GM12878 (cell line): Measurements from ENCODE around the gene GPR18. TPM values are rescaled to one million over a fixed set of nuclear protein-coding genes. Genes with fewer than 3 reads are reported as not detected.
A peak's percentile ranks its signal among the peaks of the same experiment; 100 is the strongest.

ENCODE experiments used
- ATAC-seq: fragments of 200-7000 bp; cut with Tn5 transposase; 3 replicates; pipeline ENCODE4 v1.9.1; 2020; ENCODE audit warnings: mild to moderate bottlenecking, moderate library complexity
- BruUV-seq: library from RNA; stranded (reverse); fragments of 400-500 nt; replicated peaks from 2 replicates; lab custom pipeline; 2021; lab: Mats Ljungman, UMichigan
- CTCF ChIA-PET: fragments of 300-600 bp; sonication (Branson Sonifier 250); formaldehyde crosslinking; extraction: SDS; loops from one replicate; lab custom pipeline; 2021; ENCODE audit warnings: inconsistent platforms; lab: Yijun Ruan, JAX
- POLR2A ChIA-PET: fragments of 350-600 bp; formaldehyde crosslinking; extraction: SDS; loops from one replicate; lab custom pipeline; 2021; ENCODE audit warnings: inconsistent platforms; lab: Charles Lee
- RAD21 ChIA-PET: fragments of 300-600 bp; sonication (Branson Sonifier 250); formaldehyde crosslinking; loops from one replicate; lab custom pipeline; 2023; ENCODE audit warnings: antibody characterized with exemption; ENCODE audit not compliant: unreplicated experiment; lab: Charles Lee
- SMC1A ChIA-PET: fragments of 300-600 bp; sonication (Branson Sonifier 250); formaldehyde crosslinking; loops from one replicate; lab custom pipeline; 2023; ENCODE audit not compliant: unreplicated experiment, uncharacterized antibody; lab: Charles Lee
- DNase-seq: peaks from one replicate; pipeline ENCODE4 v3.0.0-alpha.2; 2011; ENCODE audit warnings: low read depth, low spot score
- FAIRE-seq: peaks from 3 replicates; lab custom pipeline; 2011; peaks lifted over from hg19 to GRCh38; lab: Jason Lieb, UNC
- H2AFZ ChIP-seq: 2 replicates; pipeline ENCODE4 v1.6.0; 2011; ENCODE audit warnings: low read depth, low read length, control low read depth; ENCODE audit not compliant: control insufficient read depth
- H3K27ac ChIP-seq: 2 replicates; pipeline ENCODE4 v1.5.1; 2011; ENCODE audit warnings: control low read depth; ENCODE audit not compliant: control insufficient read depth, insufficient read depth
- H3K27me3 ChIP-seq, 2 experiments: replicated peaks in 1 of 2; 2 replicates each; pipeline versions ENCODE4 v1.6.0 to v1.6.1; 2011; ENCODE audit warnings: low read length in 1 of 2; ENCODE audit not compliant: control insufficient read depth in 2 of 2, insufficient read depth in 2 of 2
- H3K36me3 ChIP-seq, 2 experiments: 2 replicates each; pipeline ENCODE4 v1.5.1; 2011; ENCODE audit warnings: low read length in 1 of 2; ENCODE audit not compliant: control insufficient read depth in 2 of 2, insufficient read depth in 2 of 2
- H3K4me1 ChIP-seq: 2 replicates; pipeline ENCODE4 v1.6.1; 2011; ENCODE audit warnings: mild to moderate bottlenecking, low read length, moderate library complexity, mixed read lengths; ENCODE audit not compliant: control insufficient read depth, insufficient read depth
- H3K4me2 ChIP-seq: 2 replicates; pipeline ENCODE4 v1.6.0; 2011; ENCODE audit warnings: control low read depth; ENCODE audit not compliant: control insufficient read depth, insufficient read depth
- H3K4me3 ChIP-seq: fragments of 200-600 bp; sonication (generic); 2 replicates; pipeline ENCODE4 v1.5.1; 2016
- H3K79me2 ChIP-seq: 2 replicates; pipeline ENCODE4 v1.6.0; 2011; ENCODE audit warnings: low read length; ENCODE audit not compliant: control insufficient read depth, insufficient read depth
- H3K9ac ChIP-seq: 2 replicates; pipeline ENCODE4 v1.8.0; 2011; ENCODE audit warnings: low read length, control low read depth, mixed read lengths; ENCODE audit not compliant: control insufficient read depth, insufficient read depth
- H3K9me3 ChIP-seq: replicated peaks from 3 replicates; pipeline ENCODE4 v1.5.1; 2011; ENCODE audit warnings: mild to moderate bottlenecking, low read length; ENCODE audit not compliant: control insufficient read depth, insufficient read depth
- H4K20me1 ChIP-seq: 2 replicates; pipeline ENCODE4 v1.6.0; 2011; ENCODE audit not compliant: control insufficient read depth, insufficient read depth
- BACH1 ChIP-seq: fragments of 450-650 bp; IDR thresholded peaks from 2 replicates; pipeline ENCODE4 v1.6.1; 2017; ENCODE audit warnings: mild to moderate bottlenecking, borderline replicate concordance
- BMI1 ChIP-seq: fragments of 450-650 bp; IDR thresholded peaks from 2 replicates; pipeline ENCODE4 v1.6.1; 2016; ENCODE audit warnings: mild to moderate bottlenecking, moderate library complexity, borderline replicate concordance
- DPF2 ChIP-seq: fragments of 450-650 bp; IDR thresholded peaks from 2 replicates; pipeline ENCODE4 v1.6.1; 2017; ENCODE audit warnings: mild to moderate bottlenecking
- EED ChIP-seq: sonication (generic); IDR thresholded peaks from 2 replicates; pipeline ENCODE4 v1.6.1; 2016; ENCODE audit warnings: antibody characterized with exemption, low read depth
- FOXM1 ChIP-seq: IDR thresholded peaks from 2 replicates; pipeline ENCODE4 v1.6.1; 2012; ENCODE audit warnings: low read depth, mild to moderate bottlenecking, inconsistent platforms, low read length, moderate library complexity
- MEF2B ChIP-seq: fragments of 450-650 bp; IDR thresholded peaks from 2 replicates; pipeline ENCODE4 v1.6.1; 2018; ENCODE audit warnings: mild to moderate bottlenecking, moderate library complexity; ENCODE audit not compliant: partially characterized antibody, poor library complexity, severe bottlenecking
- PML ChIP-seq: IDR thresholded peaks from 2 replicates; pipeline ENCODE4 v1.6.1; 2012; ENCODE audit warnings: low read length, inconsistent platforms
- POLR2AphosphoS5 ChIP-seq: IDR thresholded peaks from 2 replicates; pipeline ENCODE4 v1.6.1; 2011; ENCODE audit warnings: mild to moderate bottlenecking, low read length, inconsistent platforms
- RELA ChIP-seq: fragments of 450-650 bp; IDR thresholded peaks from 2 replicates; pipeline ENCODE4 v1.8.0; 2014; ENCODE audit warnings: borderline replicate concordance; ENCODE audit not compliant: partially characterized antibody
- TARDBP ChIP-seq: IDR thresholded peaks from 2 replicates; pipeline ENCODE4 v1.6.1; 2016; ENCODE audit warnings: borderline replicate concordance
- TBL1XR1 ChIP-seq: IDR thresholded peaks from 2 replicates; pipeline ENCODE4 v1.6.1; 2012; ENCODE audit warnings: low read depth, low read length, improper control_type of control experiment
- ZSCAN29 ChIP-seq: fragments of 450-650 bp; IDR thresholded peaks from 2 replicates; pipeline ENCODE4 v1.6.1; 2017; ENCODE audit warnings: mild to moderate bottlenecking, moderate library complexity
- WGBS: methylation state at CpG from one replicate; pipeline ENCODE4 v1.1.6; 2016; ENCODE audit warnings: low lambda C conversion rate; ENCODE audit not compliant: insufficient replicate concordance, insufficient coverage; ENCODE audit errors: missing lambda C conversion rate; 5-methylcytosine and 5-hydroxymethylcytosine counted together
- in situ Hi-C: fragments of 300-500 bp; cut with MboI; formaldehyde crosslinking; loops from 9 replicates; pipeline ENCODE4 v1.14.3; 2018; ENCODE audit warnings: mixed read lengths
- intact Hi-C: fragments of 100-400 bp; cut with micrococcal nuclease; formaldehyde crosslinking; loops from one replicate; pipeline ENCODE4 v1.14.2; 2022; ENCODE audit not compliant: unreplicated experiment
- polyA plus RNA-seq, 11 experiments: library from polyadenylated mRNA; depleted of rRNA in 4 of 11; unstranded in 6 of 11; stranded (reverse) in 5 of 11; fragments of >200 nt; fragmentation: Nextera tagmentation in 4 of 11; fragmentation: Illumina TruSeq in 1 of 11; extraction: Ambion mirVana in 4 of 11; extraction: Trizol in 1 of 11; gene quantifications; 1 replicate in 1 of 11; 2 replicates in 10 of 11; pipeline versions ENCODE4 v1.2.1 to v1.2.3, GENCODE V29; 2011 to 2016; ENCODE audit warnings: inconsistent platforms in 2 of 11, missing spikeins in 2 of 11, low read depth in 1 of 11
- total RNA-seq, 4 experiments: library from RNA; depleted of rRNA in 3 of 4; stranded (reverse); fragments of >200 nt in 3 of 4; fragmentation: Illumina TruSeq in 1 of 4; extraction: Trizol in 1 of 4; gene quantifications; 2 replicates each; pipeline versions ENCODE4 v1.2.1 to v1.2.3, GENCODE V29; 2013 to 2021
- TF ChIP-seq, protein P1 (sequence below): fragments of 150-350 bp; IDR thresholded peaks from 2 replicates; pipeline ENCODE4 v1.6.1; 2016; ENCODE audit warnings: low read depth, low read length
- TF ChIP-seq, protein P2 (sequence below): IDR thresholded peaks from 2 replicates; pipeline ENCODE4 v1.6.1; 2012; ENCODE audit warnings: improper control_type of control experiment, low read depth, low read length; ENCODE audit not compliant: insufficient replicate concordance

Gene GPR18
- total and polyA plus RNA-seq, 10 of the 15 experiments (the other 5 are each of a cell fraction or from before 2014, with no cell fraction given) = 3.3 to 12.9 (median 5.2) TPM

DNA sequence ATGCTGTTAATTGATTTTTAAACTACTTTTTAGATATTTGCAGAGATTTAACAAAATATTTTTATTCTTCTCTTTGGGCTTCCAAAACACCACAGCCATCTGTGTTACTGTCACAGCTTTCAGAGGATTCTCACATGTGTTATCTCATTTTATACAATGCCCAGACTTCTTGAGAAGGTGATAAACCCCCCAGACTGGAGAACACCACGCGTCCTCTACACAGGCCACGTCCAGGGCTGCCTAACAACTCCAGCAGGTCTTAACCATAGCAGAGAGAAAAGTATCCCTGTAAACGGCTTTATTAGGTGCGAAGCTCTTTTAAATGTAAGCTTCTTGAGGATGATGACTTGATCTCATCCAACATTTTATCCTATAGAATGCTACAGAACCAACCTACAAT lies 47.0 kb upstream of the GPR18 start (continued):
- 0 out of 2 replicates have a peak, but pooled peaks have one; percentile 4 for TF ChIP-seq FOXM1
- no peak for TF ChIP-seq TBL1XR1
- no peak for TF ChIP-seq ZSCAN29
- TF ChIP-seq MEF2B = no peak
- TF ChIP-seq RELA = no peak
- TF ChIP-seq POLR2AphosphoS5 = no peak; the same call in 1 of the 2 replicates
- no peak for TF ChIP-seq DPF2
- no peak for TF ChIP-seq EED
- no peak for TF ChIP-seq TARDBP
- TF ChIP-seq, protein P1, sequence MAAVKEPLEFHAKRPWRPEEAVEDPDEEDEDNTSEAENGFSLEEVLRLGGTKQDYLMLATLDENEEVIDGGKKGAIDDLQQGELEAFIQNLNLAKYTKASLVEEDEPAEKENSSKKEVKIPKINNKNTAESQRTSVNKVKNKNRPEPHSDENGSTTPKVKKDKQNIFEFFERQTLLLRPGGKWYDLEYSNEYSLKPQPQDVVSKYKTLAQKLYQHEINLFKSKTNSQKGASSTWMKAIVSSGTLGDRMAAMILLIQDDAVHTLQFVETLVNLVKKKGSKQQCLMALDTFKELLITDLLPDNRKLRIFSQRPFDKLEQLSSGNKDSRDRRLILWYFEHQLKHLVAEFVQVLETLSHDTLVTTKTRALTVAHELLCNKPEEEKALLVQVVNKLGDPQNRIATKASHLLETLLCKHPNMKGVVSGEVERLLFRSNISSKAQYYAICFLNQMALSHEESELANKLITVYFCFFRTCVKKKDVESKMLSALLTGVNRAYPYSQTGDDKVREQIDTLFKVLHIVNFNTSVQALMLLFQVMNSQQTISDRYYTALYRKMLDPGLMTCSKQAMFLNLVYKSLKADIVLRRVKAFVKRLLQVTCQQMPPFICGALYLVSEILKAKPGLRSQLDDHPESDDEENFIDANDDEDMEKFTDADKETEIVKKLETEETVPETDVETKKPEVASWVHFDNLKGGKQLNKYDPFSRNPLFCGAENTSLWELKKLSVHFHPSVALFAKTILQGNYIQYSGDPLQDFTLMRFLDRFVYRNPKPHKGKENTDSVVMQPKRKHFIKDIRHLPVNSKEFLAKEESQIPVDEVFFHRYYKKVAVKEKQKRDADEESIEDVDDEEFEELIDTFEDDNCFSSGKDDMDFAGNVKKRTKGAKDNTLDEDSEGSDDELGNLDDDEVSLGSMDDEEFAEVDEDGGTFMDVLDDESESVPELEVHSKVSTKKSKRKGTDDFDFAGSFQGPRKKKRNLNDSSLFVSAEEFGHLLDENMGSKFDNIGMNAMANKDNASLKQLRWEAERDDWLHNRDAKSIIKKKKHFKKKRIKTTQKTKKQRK = no peak
- TF ChIP-seq BACH1 = peak; percentile 54; the same call in 1 of the 2 replicates

DNA sequence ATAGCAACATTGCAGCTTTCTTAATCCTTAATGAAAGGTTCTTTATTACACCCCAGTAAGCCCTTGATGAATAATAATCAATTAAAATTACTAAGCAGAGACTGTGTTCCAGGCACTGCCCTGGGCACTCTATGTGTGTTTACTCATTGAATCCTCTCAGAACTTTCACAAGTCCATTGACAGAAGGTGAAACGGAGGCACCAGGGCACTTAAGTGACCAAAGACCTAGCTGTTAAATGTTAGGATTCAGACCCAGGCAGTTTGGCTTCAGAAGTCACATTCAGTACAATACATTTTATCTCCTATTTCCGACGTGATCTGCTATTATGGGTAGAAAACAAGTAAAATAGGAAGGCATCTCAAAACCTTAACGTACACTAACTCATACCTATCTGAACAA lies 46.4 kb upstream of the GPR18 start:
- Histone ChIP-seq H3K79me2 (peaks cover 99% of the 10 kb centered on the region), H3K9ac (peak overlapping the region; percentile 83), H4K20me1 (no peaks in the 10 kb centered on the region; the same call in 1 of the 2 replicates), H3K27ac (peak overlapping the region; percentile 93), H3K27me3 (no peaks in the 10 kb centered on the region), H3K4me3 (peak overlapping the region; percentile 98), H3K9me3 (no peaks in the 10 kb centered on the region), H2AFZ (no peak overlapping the region), H3K4me2 (peak overlapping the region; percentile 64), H3K36me3 (peaks cover 0 to 14% of the 10 kb centered on the region in 2 experiments; a peak in 3 of 4 replicates), H3K4me1 (peaks cover 32% of the 10 kb centered on the region)
- in situ Hi-C loops = no loop called here
- ChIA-PET SMC1A (interaction anchor here (1.1 to 13.7 kb wide), 15 partner anchors 10 to 131 kb away, joined by 3 to 264 read pairs (median 18); no protein-coding TSS in a partner anchor), RAD21 (interaction anchor here (0.8 to 14.1 kb wide), 15 partner anchors 8 to 131 kb away, joined by 3 to 247 read pairs (median 16); no protein-coding TSS in a partner anchor), CTCF (interaction anchor here (1.0 to 6.7 kb wide), 7 partner anchors 23 to 83 kb away, joined by 4 to 61 read pairs (median 9); no protein-coding TSS in a partner anchor), POLR2A (interaction anchor here (1.0 to 8.0 kb wide), 8 partner anchors 6 to 74 kb away, joined by 3 to 59 read pairs (median 4); no protein-coding TSS in a partner anchor)
- ATAC-seq = no peak
- no peak for FAIRE-seq
- intact Hi-C loops = loop anchor here (10.0 kb wide), 1 partner anchor 200 kb away; the partner anchor contains the start of gene TM9SF2
- WGBS = 0% methylated on average over 4 of the region's 4 CpGs
- no TSS peak for BruUV-seq
- no peak for DNase-seq
- 0 out of 2 replicates have a peak, but pooled peaks have one; percentile 17 for TF ChIP-seq BMI1
- peak; percentile 16; the same call in 1 of the 2 replicates for TF ChIP-seq BACH1
- TF ChIP-seq, protein P2, sequence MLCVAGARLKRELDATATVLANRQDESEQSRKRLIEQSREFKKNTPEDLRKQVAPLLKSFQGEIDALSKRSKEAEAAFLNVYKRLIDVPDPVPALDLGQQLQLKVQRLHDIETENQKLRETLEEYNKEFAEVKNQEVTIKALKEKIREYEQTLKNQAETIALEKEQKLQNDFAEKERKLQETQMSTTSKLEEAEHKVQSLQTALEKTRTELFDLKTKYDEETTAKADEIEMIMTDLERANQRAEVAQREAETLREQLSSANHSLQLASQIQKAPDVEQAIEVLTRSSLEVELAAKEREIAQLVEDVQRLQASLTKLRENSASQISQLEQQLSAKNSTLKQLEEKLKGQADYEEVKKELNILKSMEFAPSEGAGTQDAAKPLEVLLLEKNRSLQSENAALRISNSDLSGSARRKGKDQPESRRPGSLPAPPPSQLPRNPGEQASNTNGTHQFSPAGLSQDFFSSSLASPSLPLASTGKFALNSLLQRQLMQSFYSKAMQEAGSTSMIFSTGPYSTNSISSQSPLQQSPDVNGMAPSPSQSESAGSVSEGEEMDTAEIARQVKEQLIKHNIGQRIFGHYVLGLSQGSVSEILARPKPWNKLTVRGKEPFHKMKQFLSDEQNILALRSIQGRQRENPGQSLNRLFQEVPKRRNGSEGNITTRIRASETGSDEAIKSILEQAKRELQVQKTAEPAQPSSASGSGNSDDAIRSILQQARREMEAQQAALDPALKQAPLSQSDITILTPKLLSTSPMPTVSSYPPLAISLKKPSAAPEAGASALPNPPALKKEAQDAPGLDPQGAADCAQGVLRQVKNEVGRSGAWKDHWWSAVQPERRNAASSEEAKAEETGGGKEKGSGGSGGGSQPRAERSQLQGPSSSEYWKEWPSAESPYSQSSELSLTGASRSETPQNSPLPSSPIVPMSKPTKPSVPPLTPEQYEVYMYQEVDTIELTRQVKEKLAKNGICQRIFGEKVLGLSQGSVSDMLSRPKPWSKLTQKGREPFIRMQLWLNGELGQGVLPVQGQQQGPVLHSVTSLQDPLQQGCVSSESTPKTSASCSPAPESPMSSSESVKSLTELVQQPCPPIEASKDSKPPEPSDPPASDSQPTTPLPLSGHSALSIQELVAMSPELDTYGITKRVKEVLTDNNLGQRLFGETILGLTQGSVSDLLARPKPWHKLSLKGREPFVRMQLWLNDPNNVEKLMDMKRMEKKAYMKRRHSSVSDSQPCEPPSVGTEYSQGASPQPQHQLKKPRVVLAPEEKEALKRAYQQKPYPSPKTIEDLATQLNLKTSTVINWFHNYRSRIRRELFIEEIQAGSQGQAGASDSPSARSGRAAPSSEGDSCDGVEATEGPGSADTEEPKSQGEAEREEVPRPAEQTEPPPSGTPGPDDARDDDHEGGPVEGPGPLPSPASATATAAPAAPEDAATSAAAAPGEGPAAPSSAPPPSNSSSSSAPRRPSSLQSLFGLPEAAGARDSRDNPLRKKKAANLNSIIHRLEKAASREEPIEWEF = peak; percentile 45
- TF ChIP-seq PML = 0 out of 2 replicates have a peak, but pooled peaks have one; percentile 19
- TF ChIP-seq EED = no peak
